BJ (cell line): ENCODE data around the gene GASK1B. TPM values are rescaled to one million over a fixed set of nuclear protein-coding genes. Genes with fewer than 3 reads are reported as not detected.

ENCODE experiments used
- CTCF ChIA-PET: fragments of 350-600 bp; formaldehyde crosslinking; extraction: SDS; loops from one replicate; lab custom pipeline; 2021; ENCODE audit warnings: antibody characterized with exemption, inconsistent platforms; lab: Yijun Ruan, JAX
- POLR2A ChIA-PET: fragments of 300-600 bp; sonication (Branson Sonifier 250); formaldehyde crosslinking; extraction: SDS; loops from one replicate; lab custom pipeline; 2021; ENCODE audit warnings: antibody characterized with exemption; lab: Charles Lee
- DNase-seq: peaks from one replicate; pipeline ENCODE4 v3.0.0-alpha.2; 2011; ENCODE audit warnings: low read depth
- H3K27me3 ChIP-seq: 2 replicates; pipeline ENCODE4 v1.6.0; 2011; ENCODE audit warnings: low read length; ENCODE audit not compliant: control insufficient read depth, insufficient read depth
- H3K36me3 ChIP-seq: 2 replicates; pipeline ENCODE4 v1.5.1; 2011; ENCODE audit warnings: low read length; ENCODE audit not compliant: control insufficient read depth, insufficient read depth
- H3K4me3 ChIP-seq: 2 replicates; pipeline ENCODE4 v1.5.1; 2011; ENCODE audit warnings: low read depth, mild to moderate bottlenecking, control low read depth, low read length
- CTCF ChIP-seq: IDR thresholded peaks from 2 replicates; pipeline ENCODE4 v1.5.1; 2011; ENCODE audit warnings: low read depth, mild to moderate bottlenecking, control low read depth, inconsistent platforms, low read length, moderate library complexity; ENCODE audit not compliant: insufficient read depth
- polyA plus RNA-seq: library from polyadenylated mRNA; depleted of rRNA; stranded (reverse); fragments of >200 nt; gene quantifications from 2 replicates; pipeline ENCODE4 v1.2.3, GENCODE V29; 2011

GASK1B gene
- polyA plus RNA-seq, 1 experiment: 4.9 TPM

DNA sequence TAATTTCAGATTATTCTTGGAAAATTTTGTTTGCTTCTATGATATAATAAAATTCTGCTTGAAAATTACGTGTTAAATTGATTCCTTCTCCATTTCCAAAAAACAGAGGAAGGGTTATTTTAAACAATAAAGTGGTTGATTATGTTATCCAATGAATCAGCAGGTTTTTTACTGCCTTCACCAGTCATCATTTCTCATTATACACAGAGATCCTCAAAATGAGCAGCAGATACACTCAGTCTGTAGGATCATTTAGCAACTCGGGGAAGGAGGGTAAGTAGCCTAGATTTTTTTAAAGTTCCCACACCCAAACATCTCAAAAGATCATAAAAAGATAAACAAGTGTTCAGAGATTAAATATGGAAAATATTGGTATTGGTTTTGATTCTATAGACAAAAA lies 30.6 kb upstream of the GASK1B start:
- TF ChIP-seq CTCF: no peak

GRCh38 chr4:158202481-158202880 lies 29.7 kb upstream of the GASK1B start:
- TF ChIP-seq CTCF: no peak
- Histone ChIP-seq H3K36me3 (no peaks in the 10 kb centered on the region), H3K27me3 (no peaks in the 10 kb centered on the region; the same call in 1 of the 2 replicates), H3K4me3 (no peak overlapping the region)
- no peak for DNase-seq
- CTCF ChIA-PET: interaction anchor here (0.6 to 1.9 kb wide), 2 partner anchors 10 to 54 kb away, joined by 3 to 8 read pairs; no protein-coding TSS in a partner anchor
- POLR2A ChIA-PET: no interaction called here

More for the DNA sequence above, 30.6 kb upstream of the GASK1B start:
- ChIA-PET CTCF (no interaction called here), POLR2A (no interaction called here)
- H3K36me3 ChIP-seq: no peaks in the 10 kb centered on the region
- no peak overlapping the region for H3K4me3 ChIP-seq
- DNase-seq: no peak
- H3K27me3 ChIP-seq: no peaks in the 10 kb centered on the region

- TF ChIP-seq CTCF: no peak
- POLR2A ChIA-PET: no interaction called here
- Histone ChIP-seq H3K4me3 (no peak overlapping the region), H3K36me3 (no peaks in the 10 kb centered on the region), H3K27me3 (no peaks in the 10 kb centered on the region; the same call in 1 of the 2 replicates)
- DNase-seq: no peak
- CTCF ChIA-PET: interaction anchor here (0.6 to 1.9 kb wide), 2 partner anchors 9 to 55 kb away, joined by 3 to 8 read pairs; no protein-coding TSS in a partner anchor
These were observed 29.1 kb upstream of the GASK1B start for GRCh38 chr4:158201876-158202275.

DNA sequence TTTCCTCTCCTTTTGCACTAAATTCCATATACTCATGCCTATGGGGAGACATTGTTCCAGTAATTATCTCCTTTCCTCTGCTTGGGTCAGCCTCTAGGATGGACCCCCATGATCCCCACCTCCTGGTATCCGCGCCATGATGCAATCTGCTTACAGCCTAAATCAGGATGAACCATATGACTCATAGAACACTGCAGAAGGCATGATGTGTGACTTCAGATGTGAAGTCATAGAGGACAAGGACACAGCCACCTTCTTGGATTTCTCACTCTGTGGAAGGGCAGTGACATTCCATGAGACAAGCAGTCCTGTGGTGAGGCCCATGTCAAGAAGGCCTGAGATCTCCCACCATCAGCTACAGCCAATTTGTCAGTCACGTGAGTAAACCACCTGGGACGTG lies 28.5 kb upstream of the GASK1B start:
- POLR2A ChIA-PET: no interaction called here

DNA sequence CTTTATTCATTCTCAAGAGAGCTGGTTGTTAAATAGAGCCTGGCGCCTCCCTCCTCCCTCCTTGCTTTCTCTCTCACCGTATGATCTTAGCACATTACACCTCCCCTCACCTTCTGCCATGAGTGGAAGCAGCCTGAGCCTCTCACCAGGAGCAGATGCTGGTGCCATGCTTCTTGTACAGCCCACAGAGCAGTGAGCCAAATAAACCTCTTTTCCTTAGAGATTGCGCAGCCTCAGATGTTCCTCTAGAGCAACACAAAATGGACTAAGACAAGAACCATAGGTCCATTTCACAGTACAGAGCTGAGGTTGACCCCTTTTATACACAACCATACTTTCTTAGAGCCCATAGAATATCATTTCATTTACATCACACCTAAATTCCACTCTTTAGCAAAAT lies 27.4 kb upstream of the GASK1B start:
- no peak for DNase-seq
- ChIA-PET CTCF (no interaction called here), POLR2A (no interaction called here)
- Histone ChIP-seq H3K36me3 (no peaks in the 10 kb centered on the region), H3K27me3 (no peaks in the 10 kb centered on the region; the same call in 1 of the 2 replicates), H3K4me3 (no peak overlapping the region)
- TF ChIP-seq CTCF: no peak

More for the DNA sequence above, 28.5 kb upstream of the GASK1B start:
- CTCF ChIA-PET: interaction anchor here (1.9 kb wide), 1 partner anchor 8 kb away, joined by 8 read pairs; no protein-coding TSS in a partner anchor
- no peak for TF ChIP-seq CTCF
- no peaks in the 10 kb centered on the region; the same call in 1 of the 2 replicates for H3K27me3 ChIP-seq
- no peak for DNase-seq
- no peak overlapping the region for H3K4me3 ChIP-seq
- H3K36me3 ChIP-seq: no peaks in the 10 kb centered on the region
